Measurements from ENCODE around the gene RHBDD1. TPM values are rescaled to one million over a fixed set of nuclear protein-coding genes. Genes with fewer than 3 reads are reported as not detected.
A peak's percentile ranks its signal among the peaks of the same experiment; 100 is the strongest.

The RHBDD1 gene
- total and polyA plus RNA-seq, 5 donors from 2014 or later = 24.7 to 56.4 (median 27.4) TPM

DNA sequence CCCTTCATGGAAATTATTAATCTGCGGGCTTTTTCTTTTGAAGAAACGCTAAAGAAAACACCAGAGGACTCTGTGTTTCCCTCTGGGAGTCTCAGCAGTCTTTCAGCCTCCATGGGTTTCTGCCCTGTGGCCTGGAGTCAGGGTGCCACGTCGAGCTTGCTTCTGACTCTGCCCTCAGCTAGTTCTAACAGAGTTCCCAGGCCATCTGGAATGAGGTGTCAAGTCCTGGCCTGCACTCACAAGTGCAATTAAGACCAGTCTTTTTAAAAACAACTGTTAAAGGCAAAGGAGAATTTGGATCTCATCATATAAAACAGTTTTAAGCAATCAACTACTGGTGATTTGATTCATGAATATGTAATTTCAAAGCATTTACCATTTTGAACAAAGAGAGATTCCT, 157.3 kb downstream of the RHBDD1 start:
- H3K9me3 Mint-ChIP-seq = peaks cover 0 to 2% (median 0%) of the 10 kb centered on the region in 7 donors
- no peaks in the 10 kb centered on the region for H3K4me1 ChIP-seq (ENCODE audit: control insufficient read depth, insufficient read depth, low read length, poor library complexity, severe bottlenecking)
- no peak overlapping the region for H3K27ac Mint-ChIP-seq
- DNase-seq (no peak), ATAC-seq (ENCODE audit: low read depth in 2 of 2) (no peak)
- no peaks in the 10 kb centered on the region for H3K27me3 Mint-ChIP-seq
- no peaks in the 10 kb centered on the region for H3K9me3 ChIP-seq (ENCODE audit: control insufficient read depth in 2 of 2, low read length in 2 of 2)
- peaks cover 53% of the 10 kb centered on the region for H3K36me3 Mint-ChIP-seq
- H3K27ac ChIP-seq (ENCODE audit: insufficient read depth, low read length, poor library complexity, severe bottlenecking) = no peak overlapping the region
- H3K4me1 Mint-ChIP-seq = no peaks in the 10 kb centered on the region
- no peaks in the 10 kb centered on the region for H3K27me3 ChIP-seq (ENCODE audit: control insufficient read depth, insufficient read depth, low read length)
- H3K36me3 ChIP-seq (ENCODE audit: control insufficient read depth, insufficient read depth, low read length) = peaks cover 15% of the 10 kb centered on the region
- H3K4me3 Mint-ChIP-seq = no peak overlapping the region
- H3K4me3 ChIP-seq (ENCODE audit: low read depth, low read length) = no peak overlapping the region

DNA sequence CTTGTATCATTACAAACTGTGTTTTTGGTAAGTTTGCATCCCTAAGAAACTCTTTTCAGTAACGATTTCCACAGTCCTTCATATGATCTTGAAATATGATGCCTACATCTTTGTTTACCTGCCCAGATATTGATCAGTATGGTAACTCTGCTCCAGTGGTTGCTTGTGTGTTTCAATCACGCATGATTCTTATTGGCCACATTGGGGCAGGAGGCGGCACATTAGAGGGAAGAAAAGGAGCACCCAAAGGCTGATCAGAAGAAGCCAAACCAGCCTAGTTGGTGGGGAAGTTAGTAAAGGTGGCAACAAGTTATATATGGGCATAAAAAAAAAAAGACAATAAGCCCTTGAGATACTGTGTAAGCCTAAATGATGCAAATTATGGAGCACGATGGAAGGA, 158.9 kb downstream of the RHBDD1 start:
- Histone ChIP-seq H3K36me3 (ENCODE audit: control insufficient read depth, insufficient read depth, low read length) (peaks cover 18% of the 10 kb centered on the region), H3K27ac (ENCODE audit: insufficient read depth, low read length, poor library complexity, severe bottlenecking) (no peak overlapping the region), H3K4me1 (ENCODE audit: control insufficient read depth, insufficient read depth, low read length, poor library complexity, severe bottlenecking) (no peaks in the 10 kb centered on the region), H3K27me3 (ENCODE audit: control insufficient read depth, insufficient read depth, low read length) (no peaks in the 10 kb centered on the region), H3K9me3 (ENCODE audit: control insufficient read depth in 2 of 2, low read length in 2 of 2) (no peaks in the 10 kb centered on the region), H3K4me3 (ENCODE audit: low read depth, low read length) (no peak overlapping the region)
- ATAC-seq (ENCODE audit: low read depth in 2 of 2) = no peak
- Mint-ChIP-seq H3K9me3 (peaks cover 0 to 2% (median 0%) of the 10 kb centered on the region in 7 donors), H3K27me3 (no peaks in the 10 kb centered on the region), H3K4me1 (no peaks in the 10 kb centered on the region), H3K36me3 (peaks cover 60% of the 10 kb centered on the region), H3K4me3 (no peak overlapping the region), H3K27ac (no peak overlapping the region)
- no peak for DNase-seq

DNA sequence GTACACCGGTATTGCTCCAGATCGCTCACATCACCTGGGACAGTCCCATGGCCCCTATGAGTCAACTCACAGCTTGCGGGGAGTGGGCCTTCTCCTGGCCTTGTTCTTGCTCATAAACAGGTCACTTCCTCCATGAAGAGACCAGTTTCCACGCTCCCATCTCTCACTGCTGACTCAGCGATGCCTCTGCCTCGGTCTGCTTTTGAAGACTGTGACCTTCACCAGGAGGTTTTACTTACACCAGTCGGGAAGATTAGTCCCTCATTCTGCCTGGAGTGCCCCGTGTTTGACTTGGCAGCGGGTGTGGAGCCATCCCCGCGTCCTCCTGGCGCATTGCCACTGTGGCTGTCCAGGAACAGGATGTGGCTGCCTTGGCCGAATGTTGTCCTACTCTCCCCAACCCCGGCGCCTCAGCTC, 159.8 kb downstream of the RHBDD1 start:
- no peaks in the 10 kb centered on the region for H3K4me1 Mint-ChIP-seq
- peaks cover 0 to 2% (median 0%) of the 10 kb centered on the region in 7 donors for H3K9me3 Mint-ChIP-seq
- ATAC-seq (ENCODE audit: low read depth in 2 of 2) (no peak), DNase-seq (no peak)
- H3K4me1 ChIP-seq (ENCODE audit: control insufficient read depth, insufficient read depth, low read length, poor library complexity, severe bottlenecking) = no peaks in the 10 kb centered on the region
- no peaks in the 10 kb centered on the region for H3K27me3 ChIP-seq (ENCODE audit: control insufficient read depth, insufficient read depth, low read length)
- H3K27me3 Mint-ChIP-seq = no peaks in the 10 kb centered on the region
- peaks cover 25% of the 10 kb centered on the region for H3K36me3 ChIP-seq (ENCODE audit: control insufficient read depth, insufficient read depth, low read length)
- peaks cover 69% of the 10 kb centered on the region for H3K36me3 Mint-ChIP-seq
- H3K4me3 Mint-ChIP-seq = no peak overlapping the region
- H3K27ac Mint-ChIP-seq = no peak overlapping the region
- H3K9me3 ChIP-seq (ENCODE audit: control insufficient read depth in 2 of 2, low read length in 2 of 2) = no peaks in the 10 kb centered on the region
- H3K4me3 ChIP-seq (ENCODE audit: low read depth, low read length) = no peak overlapping the region
- no peak overlapping the region for H3K27ac ChIP-seq (ENCODE audit: insufficient read depth, low read length, poor library complexity, severe bottlenecking)

DNA sequence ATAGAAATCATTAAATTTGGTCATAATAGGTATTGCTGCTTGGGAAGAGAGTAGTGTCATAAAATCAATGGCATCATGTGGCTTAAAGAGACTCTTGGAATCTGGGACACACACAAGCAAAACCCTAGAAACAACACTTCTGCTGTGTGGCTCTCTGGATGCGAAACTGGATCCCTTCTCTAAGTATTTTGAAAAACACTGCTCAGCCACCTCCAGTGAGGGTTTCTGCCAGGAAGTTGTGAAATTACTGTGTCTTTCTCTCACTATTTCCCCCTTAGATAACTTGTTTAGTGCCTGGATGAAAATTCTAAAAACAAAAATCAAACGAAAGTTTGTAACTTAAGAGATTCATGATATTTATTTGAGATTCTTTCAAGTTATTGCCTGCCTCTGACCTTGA, 163.8 kb downstream of the RHBDD1 start:
- ATAC-seq (ENCODE audit: low read depth in 2 of 2) (no peak), DNase-seq (no peak)
- H3K27ac Mint-ChIP-seq = no peak overlapping the region
- H3K27me3 Mint-ChIP-seq = no peaks in the 10 kb centered on the region
- H3K36me3 Mint-ChIP-seq = peaks cover 46% of the 10 kb centered on the region
- Histone ChIP-seq H3K27ac (ENCODE audit: insufficient read depth, low read length, poor library complexity, severe bottlenecking) (no peak overlapping the region), H3K9me3 (ENCODE audit: control insufficient read depth in 2 of 2, low read length in 2 of 2) (no peaks in the 10 kb centered on the region), H3K36me3 (ENCODE audit: control insufficient read depth, insufficient read depth, low read length) (peaks cover 25% of the 10 kb centered on the region), H3K4me3 (ENCODE audit: low read depth, low read length) (no peak overlapping the region), H3K4me1 (ENCODE audit: control insufficient read depth, insufficient read depth, low read length, poor library complexity, severe bottlenecking) (no peaks in the 10 kb centered on the region), H3K27me3 (ENCODE audit: control insufficient read depth, insufficient read depth, low read length) (no peaks in the 10 kb centered on the region)
- H3K9me3 Mint-ChIP-seq = peaks cover 0 to 2% (median 0%) of the 10 kb centered on the region in 7 donors
- H3K4me1 Mint-ChIP-seq = no peaks in the 10 kb centered on the region
- H3K4me3 Mint-ChIP-seq = no peak overlapping the region

DNA sequence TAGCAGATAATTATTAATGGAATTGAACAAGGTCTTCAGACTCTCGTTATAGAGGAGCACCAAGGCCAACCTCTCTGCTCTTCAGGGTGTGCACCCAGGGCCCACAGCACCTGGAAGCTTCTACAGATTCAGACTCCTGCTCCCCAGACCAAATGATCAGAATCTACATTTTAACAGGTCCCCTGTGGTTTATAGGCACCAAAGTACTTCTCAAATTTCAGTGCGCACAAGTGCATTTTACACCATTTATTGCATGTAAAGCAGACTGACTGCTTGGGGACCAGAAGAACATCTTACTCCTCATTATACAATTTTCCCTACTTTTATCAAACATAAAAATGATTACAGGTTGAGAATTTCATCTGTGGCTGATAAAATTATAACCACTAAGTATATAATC, 164.3 kb downstream of the RHBDD1 start:
- no peak overlapping the region for H3K27ac Mint-ChIP-seq
- DNase-seq (no peak), ATAC-seq (ENCODE audit: low read depth in 2 of 2) (no peak)
- no peaks in the 10 kb centered on the region for H3K4me1 Mint-ChIP-seq
- H3K9me3 ChIP-seq (ENCODE audit: control insufficient read depth in 2 of 2, low read length in 2 of 2) = no peaks in the 10 kb centered on the region
- H3K4me1 ChIP-seq (ENCODE audit: control insufficient read depth, insufficient read depth, low read length, poor library complexity, severe bottlenecking) = no peaks in the 10 kb centered on the region
- H3K27me3 ChIP-seq (ENCODE audit: control insufficient read depth, insufficient read depth, low read length) = no peaks in the 10 kb centered on the region
- H3K36me3 Mint-ChIP-seq = peaks cover 41% of the 10 kb centered on the region
- H3K27me3 Mint-ChIP-seq = no peaks in the 10 kb centered on the region
- H3K4me3 ChIP-seq (ENCODE audit: low read depth, low read length) = no peak overlapping the region
- peaks cover 0 to 2% (median 0%) of the 10 kb centered on the region in 7 donors for H3K9me3 Mint-ChIP-seq
- H3K27ac ChIP-seq (ENCODE audit: insufficient read depth, low read length, poor library complexity, severe bottlenecking) = no peak overlapping the region
- peaks cover 25% of the 10 kb centered on the region for H3K36me3 ChIP-seq (ENCODE audit: control insufficient read depth, insufficient read depth, low read length)
- no peak overlapping the region for H3K4me3 Mint-ChIP-seq

GRCh38 chr2:227004482-227004881, 168.6 kb downstream of the RHBDD1 start:
- no peak overlapping the region for H3K4me3 Mint-ChIP-seq
- H3K4me1 ChIP-seq (ENCODE audit: control insufficient read depth, insufficient read depth, low read length, poor library complexity, severe bottlenecking) = no peaks in the 10 kb centered on the region
- no peaks in the 10 kb centered on the region for H3K27me3 ChIP-seq (ENCODE audit: control insufficient read depth, insufficient read depth, low read length)
- H3K4me3 ChIP-seq (ENCODE audit: low read depth, low read length) = no peak overlapping the region
- peaks cover 13% of the 10 kb centered on the region for H3K36me3 Mint-ChIP-seq
- H3K27me3 Mint-ChIP-seq = no peaks in the 10 kb centered on the region
- ATAC-seq (ENCODE audit: low read depth in 2 of 2) = no peak
- no peaks in the 10 kb centered on the region for H3K9me3 ChIP-seq (ENCODE audit: control insufficient read depth in 2 of 2, low read length in 2 of 2)
- H3K4me1 Mint-ChIP-seq = no peaks in the 10 kb centered on the region
- H3K36me3 ChIP-seq (ENCODE audit: control insufficient read depth, insufficient read depth, low read length) = peaks cover 7% of the 10 kb centered on the region
- no peak overlapping the region for H3K27ac ChIP-seq (ENCODE audit: insufficient read depth, low read length, poor library complexity, severe bottlenecking)
- H3K27ac Mint-ChIP-seq = peak overlapping the region in 1 of 3 donors; percentile 29
- H3K9me3 Mint-ChIP-seq = no peaks in the 10 kb centered on the region
- DNase-seq = no peak

DNA sequence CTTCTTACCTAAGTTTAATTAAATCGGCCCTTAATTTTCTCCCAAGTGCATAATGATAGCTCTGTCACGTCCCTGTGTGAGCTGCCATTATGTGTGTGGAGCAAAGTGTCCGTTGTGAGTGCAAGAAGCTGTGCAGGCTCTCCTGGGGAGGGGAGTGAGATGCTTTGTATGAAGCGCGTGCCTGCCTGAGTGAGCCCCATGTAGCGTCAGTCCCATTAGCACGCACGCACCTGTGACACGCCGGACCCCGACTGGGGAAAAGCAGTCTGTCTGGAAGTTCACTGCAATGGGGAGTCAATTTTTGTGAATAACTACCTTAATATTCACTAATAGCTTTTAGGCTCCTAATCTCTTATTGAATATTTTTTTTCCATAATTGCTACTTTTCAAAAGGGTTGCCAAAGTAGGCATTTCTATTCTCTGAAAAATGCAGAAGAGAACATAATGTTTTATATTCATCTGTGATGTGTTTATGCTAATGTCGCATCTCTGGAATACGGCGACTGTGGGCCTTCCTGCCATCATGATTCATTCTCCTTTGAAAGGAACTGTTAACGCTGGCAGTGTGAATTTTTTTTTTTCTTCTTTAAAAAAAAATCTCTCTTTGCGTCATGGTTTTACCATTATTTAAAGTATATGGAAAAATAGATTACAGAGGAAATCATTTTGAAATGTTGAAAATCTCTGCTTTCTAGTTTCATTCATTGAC, 170.5 kb downstream of the RHBDD1 start:
- Histone ChIP-seq H3K9me3 (ENCODE audit: control insufficient read depth in 2 of 2, low read length in 2 of 2) (no peaks in the 10 kb centered on the region), H3K4me3 (ENCODE audit: low read depth, low read length) (no peak overlapping the region), H3K27ac (ENCODE audit: insufficient read depth, low read length, poor library complexity, severe bottlenecking) (no peak overlapping the region), H3K4me1 (ENCODE audit: control insufficient read depth, insufficient read depth, low read length, poor library complexity, severe bottlenecking) (no peaks in the 10 kb centered on the region), H3K27me3 (ENCODE audit: control insufficient read depth, insufficient read depth, low read length) (no peaks in the 10 kb centered on the region), H3K36me3 (ENCODE audit: control insufficient read depth, insufficient read depth, low read length) (no peaks in the 10 kb centered on the region)
- no peaks in the 10 kb centered on the region for H3K27me3 Mint-ChIP-seq
- no peaks in the 10 kb centered on the region for H3K36me3 Mint-ChIP-seq
- DNase-seq (no peak), ATAC-seq (ENCODE audit: low read depth in 2 of 2) (no peak)
- H3K4me1 Mint-ChIP-seq = no peaks in the 10 kb centered on the region
- no peak overlapping the region for H3K27ac Mint-ChIP-seq
- no peaks in the 10 kb centered on the region for H3K9me3 Mint-ChIP-seq
- H3K4me3 Mint-ChIP-seq = no peak overlapping the region

DNA sequence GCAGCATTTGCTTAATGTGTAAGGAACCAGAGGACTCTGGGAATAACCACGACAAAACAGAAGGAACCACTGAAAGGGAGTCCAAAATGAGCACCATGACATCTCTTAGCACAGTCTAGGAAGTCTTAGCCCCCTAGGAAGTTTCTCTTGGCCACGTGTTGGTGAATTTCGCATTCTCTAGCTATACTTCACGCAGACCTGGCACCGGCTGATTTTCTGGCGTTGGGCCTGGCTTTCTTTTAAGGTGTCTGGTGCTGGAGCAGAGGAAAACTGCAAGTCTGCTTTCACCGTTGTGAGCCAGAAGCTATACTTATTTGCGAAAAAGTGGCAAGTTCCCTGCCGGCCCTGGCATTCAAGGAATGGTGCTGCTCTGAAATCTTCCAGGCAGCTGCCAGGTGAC, 171.3 kb downstream of the RHBDD1 start:
- no peak for DNase-seq
- Histone ChIP-seq H3K27ac (ENCODE audit: insufficient read depth, low read length, poor library complexity, severe bottlenecking) (no peak overlapping the region), H3K36me3 (ENCODE audit: control insufficient read depth, insufficient read depth, low read length) (no peaks in the 10 kb centered on the region), H3K4me3 (ENCODE audit: low read depth, low read length) (no peak overlapping the region), H3K4me1 (ENCODE audit: control insufficient read depth, insufficient read depth, low read length, poor library complexity, severe bottlenecking) (no peaks in the 10 kb centered on the region), H3K27me3 (ENCODE audit: control insufficient read depth, insufficient read depth, low read length) (no peaks in the 10 kb centered on the region), H3K9me3 (ENCODE audit: control insufficient read depth in 2 of 2, low read length in 2 of 2) (no peaks in the 10 kb centered on the region)
- no peaks in the 10 kb centered on the region for H3K36me3 Mint-ChIP-seq
- no peaks in the 10 kb centered on the region for H3K9me3 Mint-ChIP-seq
- H3K27ac Mint-ChIP-seq = no peak overlapping the region
- no peaks in the 10 kb centered on the region for H3K27me3 Mint-ChIP-seq
- ATAC-seq (ENCODE audit: low read depth in 2 of 2) = no peak
- no peak overlapping the region for H3K4me3 Mint-ChIP-seq
- no peaks in the 10 kb centered on the region for H3K4me1 Mint-ChIP-seq

All from CD4-positive, CD25-positive, alpha-beta regulatory T cell (primary cell).